ENCODE results near the gene FAM118B.

FAM118B gene

DNA sequence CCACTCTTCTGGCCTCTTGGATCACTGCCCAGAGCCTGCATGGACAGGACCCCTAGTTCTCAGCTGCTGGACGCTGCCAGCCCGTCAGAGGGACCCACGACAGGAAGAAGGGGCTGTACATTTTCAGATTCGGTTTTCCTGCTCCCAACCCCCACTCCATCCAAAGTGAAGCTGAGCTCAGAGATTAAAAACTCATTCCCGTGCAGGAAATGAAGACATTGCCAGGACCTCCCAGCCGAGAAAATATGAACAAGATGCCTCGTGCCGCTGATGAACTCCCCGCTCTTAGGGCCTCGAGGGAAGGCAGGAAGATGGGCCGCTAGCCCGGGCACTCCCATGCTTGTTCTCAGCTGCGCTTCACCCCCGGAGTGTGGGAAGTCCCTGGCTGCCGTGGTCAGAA lies 36.2 kb upstream of the FAM118B start:
- TF ChIP-seq, protein P1, sequence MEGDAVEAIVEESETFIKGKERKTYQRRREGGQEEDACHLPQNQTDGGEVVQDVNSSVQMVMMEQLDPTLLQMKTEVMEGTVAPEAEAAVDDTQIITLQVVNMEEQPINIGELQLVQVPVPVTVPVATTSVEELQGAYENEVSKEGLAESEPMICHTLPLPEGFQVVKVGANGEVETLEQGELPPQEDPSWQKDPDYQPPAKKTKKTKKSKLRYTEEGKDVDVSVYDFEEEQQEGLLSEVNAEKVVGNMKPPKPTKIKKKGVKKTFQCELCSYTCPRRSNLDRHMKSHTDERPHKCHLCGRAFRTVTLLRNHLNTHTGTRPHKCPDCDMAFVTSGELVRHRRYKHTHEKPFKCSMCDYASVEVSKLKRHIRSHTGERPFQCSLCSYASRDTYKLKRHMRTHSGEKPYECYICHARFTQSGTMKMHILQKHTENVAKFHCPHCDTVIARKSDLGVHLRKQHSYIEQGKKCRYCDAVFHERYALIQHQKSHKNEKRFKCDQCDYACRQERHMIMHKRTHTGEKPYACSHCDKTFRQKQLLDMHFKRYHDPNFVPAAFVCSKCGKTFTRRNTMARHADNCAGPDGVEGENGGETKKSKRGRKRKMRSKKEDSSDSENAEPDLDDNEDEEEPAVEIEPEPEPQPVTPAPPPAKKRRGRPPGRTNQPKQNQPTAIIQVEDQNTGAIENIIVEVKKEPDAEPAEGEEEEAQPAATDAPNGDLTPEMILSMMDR (conservative IDR thresholded peaks at IDR 0.05; ENCODE audit: low read depth, low read length), result no peak
- no peak overlapping the region for H3K4me3 ChIP-seq (ENCODE audit: low read length)
- no peak for DNase-seq (ENCODE audit: low read depth)

GRCh38 chr11:126176853-126177470 lies 34.6 kb upstream of the FAM118B start:
- TF ChIP-seq, protein P1 (conservative IDR thresholded peaks at IDR 0.05; ENCODE audit: low read depth, low read length), result no peak
- no peak overlapping the region for H3K4me3 ChIP-seq (ENCODE audit: low read length)
- no peak for DNase-seq (ENCODE audit: low read depth)

GRCh38 chr11:126181939-126182730 lies 29.4 kb upstream of the FAM118B start:
- TF ChIP-seq, protein P1 (conservative IDR thresholded peaks at IDR 0.05; ENCODE audit: low read depth, low read length), result no peak
- H3K4me3 ChIP-seq (ENCODE audit: low read length), result no peak overlapping the region
- DNase-seq (ENCODE audit: low read depth), result no peak

- DNase-seq (ENCODE audit: low read depth), result no peak
- H3K4me3 ChIP-seq (ENCODE audit: low read length), result no peak overlapping the region
- TF ChIP-seq, protein P1 (conservative IDR thresholded peaks at IDR 0.05; ENCODE audit: low read depth, low read length), result no peak
These were observed 28.7 kb upstream of the FAM118B start for GRCh38 chr11:126182787-126183445.

DNA sequence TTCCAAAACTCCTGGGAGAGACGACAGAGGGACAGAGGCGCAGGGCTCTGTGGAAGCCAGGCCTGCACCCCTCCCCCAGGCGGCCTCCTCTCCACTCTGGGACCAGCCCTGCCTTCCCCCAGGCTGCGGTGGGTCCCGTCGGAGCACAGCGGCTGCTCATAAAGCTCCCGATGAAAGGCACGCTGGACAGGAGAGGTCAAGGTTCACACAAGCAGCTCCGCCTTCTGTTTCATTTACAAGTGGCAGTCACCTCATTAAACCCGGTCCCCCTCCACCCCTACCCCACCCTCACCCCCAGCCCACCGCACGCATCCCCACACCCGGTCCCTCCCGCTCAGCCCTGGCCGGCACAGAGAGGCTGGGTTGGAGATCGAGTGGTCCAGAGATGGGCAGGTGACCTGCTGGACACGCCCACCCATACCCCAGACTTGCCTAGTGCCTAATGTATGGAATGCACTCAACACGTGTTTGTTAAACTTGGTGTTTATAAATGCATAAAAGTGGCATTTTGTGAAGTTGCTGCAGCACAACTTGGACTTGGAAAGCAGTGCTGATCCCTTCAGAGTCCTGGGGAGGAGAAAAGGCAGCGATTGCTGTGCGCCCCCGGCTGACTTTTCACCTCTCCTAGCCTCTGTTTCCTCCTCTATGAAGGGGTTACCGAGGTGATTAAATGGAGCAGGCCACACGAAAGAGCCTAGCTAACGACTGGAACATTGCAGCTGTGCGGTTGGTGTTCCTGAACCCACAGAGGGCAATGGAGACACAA lies 26.1 kb upstream of the FAM118B start:
- no peak overlapping the region for H3K4me3 ChIP-seq (ENCODE audit: low read length)
- DNase-seq (ENCODE audit: low read depth), result no peak
- TF ChIP-seq, protein P1 (conservative IDR thresholded peaks at IDR 0.05; ENCODE audit: low read depth, low read length), result no peak

DNA sequence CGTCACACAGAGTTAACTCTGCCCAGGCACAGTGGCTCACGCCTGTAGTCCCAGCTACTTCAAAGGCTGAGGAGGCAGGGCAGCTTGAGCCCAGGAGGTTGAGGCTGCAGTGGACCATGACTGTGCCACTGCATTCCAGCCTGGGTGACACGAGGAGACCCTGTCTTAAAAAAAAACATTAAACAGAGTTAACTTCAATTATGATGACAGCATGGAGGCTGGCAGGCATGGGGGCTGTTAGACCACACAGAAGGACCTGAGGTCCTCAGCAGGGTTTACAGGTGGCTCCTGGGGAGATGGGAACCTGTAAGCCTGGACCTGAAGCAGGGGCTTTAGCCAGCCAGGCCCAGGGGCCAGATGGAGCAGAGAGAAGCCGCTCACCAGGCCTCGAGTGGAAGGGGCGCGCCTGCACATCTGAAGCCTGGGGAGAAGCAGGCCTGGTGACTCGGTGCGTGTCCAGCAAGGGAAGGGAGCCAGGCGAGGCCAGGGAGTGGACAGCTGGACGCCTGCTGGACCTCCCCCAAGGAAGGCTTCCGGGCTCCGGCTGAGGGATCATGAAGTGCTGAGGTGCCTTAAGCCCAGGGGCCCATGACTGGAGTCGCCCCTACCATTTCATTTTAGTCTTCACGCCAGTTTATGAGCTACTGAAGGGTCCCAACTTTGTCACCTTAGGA lies 25.4 kb upstream of the FAM118B start:
- DNase-seq (ENCODE audit: low read depth), result no peak
- TF ChIP-seq, protein P1 (conservative IDR thresholded peaks at IDR 0.05; ENCODE audit: low read depth, low read length), result no peak
- H3K4me3 ChIP-seq (ENCODE audit: low read length), result no peak overlapping the region
